ENCODE results near the gene DDI2.
"Not testable (repeated sequence)": the region's sequence is repeated elsewhere in the genome, so short reads cannot be mapped to it uniquely, and the experiment has no call there.

Gene DDI2

GRCh38 chr1:15640667-15641066 is 23.4 kb downstream of the DDI2 start:
- WGBS, 2 experiments (ENCODE audit: insufficient coverage in 2 of 2): 100% methylated on average over 3 of the region's 3 CpGs
- Histone ChIP-seq H3K4me1 (ENCODE audit: control insufficient read depth, insufficient read depth, low read length, poor library complexity, severe bottlenecking) (no peaks in the 10 kb centered on the region), H3K9me3 (ENCODE audit: control insufficient read depth, low read length) (no peaks in the 10 kb centered on the region), H3K36me3 (ENCODE audit: control insufficient read depth, insufficient read depth, low read length) (peaks cover 91% of the 10 kb centered on the region), H3K27ac (ENCODE audit: low read depth, low read length, severe bottlenecking) (no peak overlapping the region), H3K4me3 (ENCODE audit: extremely low read depth, insufficient read depth, low read length, poor library complexity, severe bottlenecking) (no peak overlapping the region)

DNA sequence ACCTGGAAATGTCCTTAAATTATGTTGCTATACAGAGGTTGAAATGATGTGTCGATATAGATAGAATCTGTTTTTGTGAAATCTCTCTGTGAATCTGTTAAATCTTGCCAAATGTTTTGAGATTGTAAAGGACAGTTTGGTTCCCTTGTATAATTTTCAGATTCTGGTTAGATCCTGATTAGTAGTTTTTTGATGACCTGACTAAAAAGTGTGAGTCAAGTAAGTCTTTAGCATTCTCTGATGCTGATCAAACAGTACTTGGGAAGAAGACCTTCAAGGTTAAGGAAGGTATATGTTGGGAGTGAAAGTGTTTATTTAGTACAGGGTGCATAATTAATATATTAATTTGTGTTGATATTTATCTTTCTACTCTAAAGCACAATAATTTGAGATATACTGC is 32.7 kb downstream of the DDI2 start:
- WGBS, 2 experiments (ENCODE audit: insufficient coverage in 2 of 2): 100% methylated on average over 1 of the region's 1 CpG
- no peaks in the 10 kb centered on the region for H3K9me3 ChIP-seq (ENCODE audit: control insufficient read depth, low read length)
- H3K27ac ChIP-seq (ENCODE audit: low read depth, low read length, severe bottlenecking): no peak overlapping the region
- peaks cover 81% of the 10 kb centered on the region for H3K36me3 ChIP-seq (ENCODE audit: control insufficient read depth, insufficient read depth, low read length)
- H3K4me1 ChIP-seq (ENCODE audit: control insufficient read depth, insufficient read depth, low read length, poor library complexity, severe bottlenecking): no peaks in the 10 kb centered on the region
- H3K4me3 ChIP-seq (ENCODE audit: extremely low read depth, insufficient read depth, low read length, poor library complexity, severe bottlenecking): no peak overlapping the region

DNA sequence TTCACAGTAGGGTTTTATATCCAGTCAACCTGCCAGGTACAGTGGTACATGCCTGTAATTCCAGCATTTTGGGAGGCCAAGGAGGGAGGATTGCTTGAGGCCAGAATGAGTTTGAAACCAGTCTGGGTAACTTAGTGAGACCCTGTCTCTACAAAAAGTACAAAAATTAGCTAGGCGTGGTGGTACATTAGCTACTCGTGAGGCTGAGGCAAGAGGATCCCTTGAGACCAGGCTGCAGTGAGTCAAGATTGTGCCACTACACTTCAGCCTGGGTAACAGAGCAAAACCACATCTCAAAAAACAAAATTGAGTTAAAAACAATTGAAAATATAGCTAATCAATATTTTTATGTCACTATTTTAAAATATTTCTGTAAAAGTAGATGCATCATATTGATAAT is 33.2 kb downstream of the DDI2 start:
- Histone ChIP-seq H3K9me3 (ENCODE audit: control insufficient read depth, low read length) (no peaks in the 10 kb centered on the region), H3K4me3 (ENCODE audit: extremely low read depth, insufficient read depth, low read length, poor library complexity, severe bottlenecking) (no peak overlapping the region), H3K4me1 (ENCODE audit: control insufficient read depth, insufficient read depth, low read length, poor library complexity, severe bottlenecking) (no peaks in the 10 kb centered on the region), H3K27ac (ENCODE audit: low read depth, low read length, severe bottlenecking) (no peak overlapping the region), H3K36me3 (ENCODE audit: control insufficient read depth, insufficient read depth, low read length) (peaks cover 80% of the 10 kb centered on the region)
- 80 to 100% methylated on average over 2 of the region's 2 CpGs for WGBS, 2 experiments (ENCODE audit: insufficient coverage in 2 of 2)

DNA sequence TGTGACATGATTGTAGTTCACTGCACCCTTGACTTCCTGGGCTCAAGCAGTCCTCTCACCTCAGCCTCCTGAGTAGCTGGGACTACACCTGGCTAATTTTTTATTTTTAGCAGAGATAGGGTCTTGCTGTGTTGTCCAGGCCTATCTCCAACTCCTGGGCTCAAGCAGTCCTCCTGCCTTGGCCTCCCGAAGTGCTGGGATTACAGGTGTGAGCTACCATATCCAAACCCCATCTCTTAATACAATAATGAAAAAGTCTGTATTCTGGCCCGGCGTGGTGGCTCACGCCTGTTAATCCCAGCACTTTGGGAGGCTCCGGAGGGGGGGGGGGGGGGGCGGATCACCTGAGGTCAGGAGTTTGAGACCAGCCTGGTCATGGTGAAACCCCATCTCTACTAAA is 34.9 kb downstream of the DDI2 start:
- peaks cover 78% of the 10 kb centered on the region for H3K36me3 ChIP-seq (ENCODE audit: control insufficient read depth, insufficient read depth, low read length)
- H3K4me1 ChIP-seq (ENCODE audit: control insufficient read depth, insufficient read depth, low read length, poor library complexity, severe bottlenecking); H3K27ac ChIP-seq (ENCODE audit: low read depth, low read length, severe bottlenecking); H3K9me3 ChIP-seq (ENCODE audit: control insufficient read depth, low read length); H3K4me3 ChIP-seq (ENCODE audit: extremely low read depth, insufficient read depth, low read length, poor library complexity, severe bottlenecking): not testable (repeated sequence)
- WGBS, 2 experiments (ENCODE audit: insufficient coverage in 2 of 2): no CpG with 5 or more reads among the region's 6 CpGs

DNA sequence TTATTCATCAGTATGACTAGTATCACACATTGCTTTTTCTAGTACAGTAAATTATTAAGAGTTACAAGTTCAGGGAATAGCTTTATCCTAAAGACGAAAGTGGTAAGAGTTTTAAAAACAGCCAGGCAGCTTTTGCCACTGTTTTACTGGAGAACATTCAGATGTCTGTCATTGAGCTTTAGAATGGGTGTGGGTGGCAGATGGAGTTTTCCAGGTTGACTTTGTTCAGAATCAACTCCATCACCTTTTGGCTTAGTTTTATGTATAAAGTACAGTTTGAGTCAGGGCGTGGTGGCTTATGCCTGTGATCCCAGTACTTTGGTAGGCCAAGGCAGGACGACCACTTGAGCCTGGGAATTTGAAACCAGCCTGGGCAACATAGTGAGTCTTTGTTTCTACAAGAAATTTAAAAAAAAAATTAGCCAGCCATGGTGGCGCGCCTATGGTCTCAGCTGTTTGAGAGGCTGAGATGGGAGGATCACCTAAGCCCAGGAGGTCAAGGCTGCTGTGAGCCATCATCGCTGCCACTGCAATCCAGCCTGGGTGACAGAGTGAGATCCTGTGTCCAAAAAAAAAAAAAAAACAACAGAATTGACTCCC is 36.9 kb downstream of the DDI2 start:
- 89 to 100% methylated on average over 4 of the region's 6 CpGs for WGBS, 2 experiments (ENCODE audit: insufficient coverage in 2 of 2)
- Histone ChIP-seq H3K9me3 (ENCODE audit: control insufficient read depth, low read length) (no peaks in the 10 kb centered on the region), H3K36me3 (ENCODE audit: control insufficient read depth, insufficient read depth, low read length) (peaks cover 82% of the 10 kb centered on the region), H3K27ac (ENCODE audit: low read depth, low read length, severe bottlenecking) (no peak overlapping the region), H3K4me3 (ENCODE audit: extremely low read depth, insufficient read depth, low read length, poor library complexity, severe bottlenecking) (no peak overlapping the region), H3K4me1 (ENCODE audit: control insufficient read depth, insufficient read depth, low read length, poor library complexity, severe bottlenecking) (no peaks in the 10 kb centered on the region)

DNA sequence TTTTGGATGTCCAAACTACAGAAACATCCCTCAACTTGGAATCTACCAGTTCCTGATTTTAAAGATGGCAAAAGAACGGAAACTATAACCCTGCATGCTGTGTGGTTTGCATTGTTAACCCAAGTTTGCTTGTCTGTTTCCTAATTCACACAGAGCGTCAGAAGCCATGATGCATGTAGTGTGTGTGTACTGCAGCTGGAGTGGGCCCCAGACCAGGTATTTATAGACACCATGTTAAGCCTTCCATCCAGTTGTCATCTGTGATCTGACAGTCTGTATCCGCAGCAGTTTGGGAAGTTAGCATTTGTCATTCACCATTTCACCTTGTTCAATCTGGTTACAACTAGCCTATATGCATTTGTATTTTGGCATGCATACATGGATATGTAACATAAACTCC is 39.2 kb downstream of the DDI2 start:
- no peaks in the 10 kb centered on the region for H3K4me1 ChIP-seq (ENCODE audit: control insufficient read depth, insufficient read depth, low read length, poor library complexity, severe bottlenecking)
- H3K36me3 ChIP-seq (ENCODE audit: control insufficient read depth, insufficient read depth, low read length): peaks cover 84% of the 10 kb centered on the region
- H3K27ac ChIP-seq (ENCODE audit: low read depth, low read length, severe bottlenecking): no peak overlapping the region
- no peaks in the 10 kb centered on the region for H3K9me3 ChIP-seq (ENCODE audit: control insufficient read depth, low read length)
- no peak overlapping the region for H3K4me3 ChIP-seq (ENCODE audit: extremely low read depth, insufficient read depth, low read length, poor library complexity, severe bottlenecking)
- WGBS, 2 experiments (ENCODE audit: insufficient coverage in 2 of 2): 96 to 100% methylated on average over 2 to 3 of the region's 3 CpGs

DNA sequence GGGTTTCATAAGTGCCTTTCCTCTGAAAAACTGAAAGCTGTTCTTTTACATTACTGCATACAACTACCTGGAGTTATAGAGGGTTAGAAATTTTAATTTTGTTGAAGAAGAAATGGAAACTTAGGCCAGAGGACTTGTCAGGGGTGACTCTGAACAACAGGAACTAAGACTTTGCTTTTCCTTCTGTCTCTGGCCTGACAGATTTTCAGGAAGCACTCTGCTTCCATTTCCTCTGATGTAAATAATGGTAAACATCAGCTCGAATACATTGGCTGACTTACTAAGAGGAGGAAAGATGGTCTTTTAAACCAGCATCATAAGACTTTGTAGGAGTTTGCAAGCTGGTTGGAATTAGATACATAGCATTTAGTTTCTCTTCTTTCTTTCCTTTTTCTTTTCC is 39.8 kb downstream of the DDI2 start:
- Histone ChIP-seq H3K27ac (ENCODE audit: low read depth, low read length, severe bottlenecking) (no peak overlapping the region), H3K4me1 (ENCODE audit: control insufficient read depth, insufficient read depth, low read length, poor library complexity, severe bottlenecking) (no peaks in the 10 kb centered on the region), H3K36me3 (ENCODE audit: control insufficient read depth, insufficient read depth, low read length) (peaks cover 84% of the 10 kb centered on the region), H3K4me3 (ENCODE audit: extremely low read depth, insufficient read depth, low read length, poor library complexity, severe bottlenecking) (no peak overlapping the region), H3K9me3 (ENCODE audit: control insufficient read depth, low read length) (no peaks in the 10 kb centered on the region)
- WGBS, 2 experiments (ENCODE audit: insufficient coverage in 2 of 2): no CpG with 5 or more reads among the region's 1 CpG

DNA sequence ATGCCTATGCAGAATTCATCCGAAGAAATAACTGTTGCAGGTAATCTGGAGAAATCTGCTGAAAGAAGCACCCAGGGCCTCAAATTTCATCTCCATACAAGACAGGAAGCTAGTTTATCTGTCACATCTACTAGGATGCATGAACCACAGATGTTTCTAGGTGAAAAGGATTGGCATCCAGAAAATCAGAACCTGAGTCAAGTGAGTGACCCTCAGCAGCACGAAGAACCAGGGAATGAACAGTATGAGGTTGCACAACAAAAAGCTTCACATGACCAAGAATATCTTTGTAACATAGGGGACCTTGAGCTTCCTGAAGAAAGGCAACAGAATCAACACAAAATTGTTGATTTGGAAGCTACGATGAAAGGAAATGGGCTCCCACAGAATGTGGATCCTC is 42.9 kb downstream of the DDI2 start:
- 92 to 100% methylated on average over 2 of the region's 3 CpGs for WGBS, 2 experiments (ENCODE audit: insufficient coverage in 2 of 2)
- Histone ChIP-seq H3K27ac (ENCODE audit: low read depth, low read length, severe bottlenecking) (no peak overlapping the region), H3K4me3 (ENCODE audit: extremely low read depth, insufficient read depth, low read length, poor library complexity, severe bottlenecking) (no peak overlapping the region), H3K4me1 (ENCODE audit: control insufficient read depth, insufficient read depth, low read length, poor library complexity, severe bottlenecking) (no peaks in the 10 kb centered on the region), H3K9me3 (ENCODE audit: control insufficient read depth, low read length) (no peaks in the 10 kb centered on the region), H3K36me3 (ENCODE audit: control insufficient read depth, insufficient read depth, low read length) (peaks cover 74% of the 10 kb centered on the region)

- 100% methylated on average over 2 of the region's 2 CpGs for WGBS, 2 experiments (ENCODE audit: insufficient coverage in 2 of 2)
- H3K27ac ChIP-seq (ENCODE audit: low read depth, low read length, severe bottlenecking): no peak overlapping the region
- H3K36me3 ChIP-seq (ENCODE audit: control insufficient read depth, insufficient read depth, low read length): peaks cover 56% of the 10 kb centered on the region
- no peaks in the 10 kb centered on the region for H3K9me3 ChIP-seq (ENCODE audit: control insufficient read depth, low read length)
- no peak overlapping the region for H3K4me3 ChIP-seq (ENCODE audit: extremely low read depth, insufficient read depth, low read length, poor library complexity, severe bottlenecking)
- H3K4me1 ChIP-seq (ENCODE audit: control insufficient read depth, insufficient read depth, low read length, poor library complexity, severe bottlenecking): no peaks in the 10 kb centered on the region
Observed at GRCh38 chr1:15662477-15662876, 45.2 kb downstream of the DDI2 start.

DNA sequence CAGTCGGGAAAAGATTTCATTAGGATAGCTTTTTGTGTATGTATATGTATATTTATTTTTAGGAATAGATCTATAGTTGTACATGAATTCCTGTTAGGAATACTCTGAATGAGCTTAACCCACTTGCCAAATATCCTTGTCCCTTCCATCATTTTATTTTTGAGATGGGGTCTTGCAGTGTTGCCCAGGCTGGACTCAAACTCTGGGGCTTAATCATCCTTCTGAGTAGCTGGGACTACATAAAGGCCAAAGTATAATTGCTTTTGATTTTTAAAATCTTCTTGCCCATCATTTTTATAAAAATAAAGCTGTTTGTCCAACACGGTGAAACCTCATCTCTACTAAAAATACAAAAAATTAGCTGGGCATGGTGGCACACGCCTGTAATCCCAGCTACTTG is 46.7 kb downstream of the DDI2 start:
- Histone ChIP-seq H3K27ac (ENCODE audit: low read depth, low read length, severe bottlenecking) (no peak overlapping the region), H3K9me3 (ENCODE audit: control insufficient read depth, low read length) (no peaks in the 10 kb centered on the region), H3K4me1 (ENCODE audit: control insufficient read depth, insufficient read depth, low read length, poor library complexity, severe bottlenecking) (peaks cover 4% of the 10 kb centered on the region), H3K36me3 (ENCODE audit: control insufficient read depth, insufficient read depth, low read length) (peaks cover 45% of the 10 kb centered on the region), H3K4me3 (ENCODE audit: extremely low read depth, insufficient read depth, low read length, poor library complexity, severe bottlenecking) (no peak overlapping the region)
- 85 to 100% methylated on average over 1 to 2 of the region's 3 CpGs for WGBS, 2 experiments (ENCODE audit: insufficient coverage in 2 of 2)

GRCh38 chr1:15667362-15667761 is 50.1 kb downstream of the DDI2 start:
- 93 to 100% methylated on average over 6 to 7 of the region's 7 CpGs for WGBS, 2 experiments (ENCODE audit: insufficient coverage in 2 of 2)
- Histone ChIP-seq H3K9me3 (ENCODE audit: control insufficient read depth, low read length) (no peaks in the 10 kb centered on the region), H3K4me1 (ENCODE audit: control insufficient read depth, insufficient read depth, low read length, poor library complexity, severe bottlenecking) (peaks cover 4% of the 10 kb centered on the region), H3K4me3 (ENCODE audit: extremely low read depth, insufficient read depth, low read length, poor library complexity, severe bottlenecking) (no peak overlapping the region), H3K36me3 (ENCODE audit: control insufficient read depth, insufficient read depth, low read length) (peaks cover 15% of the 10 kb centered on the region), H3K27ac (ENCODE audit: low read depth, low read length, severe bottlenecking) (no peak overlapping the region)
